Activated CD4-positive, alpha-beta T cell treated with anti-CD3 and anti-CD28 coated beads, Interleukin-2, amount 10 ng/mL, durations not matched to agents 7 days and 5 days (primary cell): ENCODE data around the gene NPIPB2. TPM values are rescaled to one million over a fixed set of nuclear protein-coding genes. Genes with fewer than 3 reads are reported as not detected.
A peak's percentile ranks its signal among the peaks of the same experiment; 100 is the strongest.
"Not testable (repeated sequence)": the region's sequence is repeated elsewhere in the genome, so short reads cannot be mapped to it uniquely, and the experiment has no call there.

Experiments
- CTCF ChIA-PET: fragments of 350-600 bp; sonication (Branson Sonifier 250); formaldehyde crosslinking; loops from one replicate; lab custom pipeline; 2021; ENCODE audit warnings: antibody characterized with exemption; lab: Charles Lee
- POLR2A ChIA-PET: fragments of 350-600 bp; sonication (Branson Sonifier 250); formaldehyde crosslinking; loops from one replicate; lab custom pipeline; 2021; ENCODE audit warnings: antibody characterized with exemption; lab: Charles Lee
- DNase-seq: peaks from one replicate; pipeline ENCODE4 v3.0.0-alpha.2; 2020
- H3K27ac Mint-ChIP-seq: one replicate; pipeline ENCODE4 v1.8.0; 2021; ENCODE audit warnings: mild to moderate bottlenecking, moderate library complexity, mixed read lengths
- H3K27me3 Mint-ChIP-seq: one replicate; pipeline ENCODE4 v1.8.0; 2021; ENCODE audit warnings: mixed read lengths
- H3K36me3 Mint-ChIP-seq: one replicate; pipeline ENCODE4 v1.8.0; 2021; ENCODE audit warnings: low read depth, mixed read lengths
- H3K4me1 Mint-ChIP-seq: one replicate; pipeline ENCODE4 v1.8.0; 2021; ENCODE audit warnings: mixed read lengths
- H3K4me3 Mint-ChIP-seq: one replicate; pipeline ENCODE4 v1.8.0; 2021; ENCODE audit warnings: mild to moderate bottlenecking, moderate library complexity, mixed read lengths
- H3K9me3 Mint-ChIP-seq: one replicate; pipeline ENCODE4 v1.8.0; 2021; ENCODE audit warnings: mixed read lengths
- total RNA-seq, 2 experiments: library from RNA; stranded (reverse); gene quantifications; one replicate each; pipeline ENCODE4 v1.2.3, GENCODE V29; 2021

Gene NPIPB2
- total RNA-seq, 2 experiments from 2014 or later = 7.6 to 11.6 TPM

GRCh38 chr16:11953576-11953975 lies 11.7 kb upstream of the NPIPB2 start:
- DNase-seq, H3K27ac Mint-ChIP-seq, H3K36me3 Mint-ChIP-seq, CTCF ChIA-PET, POLR2A ChIA-PET, H3K9me3 Mint-ChIP-seq, H3K4me1 Mint-ChIP-seq, H3K4me3 Mint-ChIP-seq, H3K27me3 Mint-ChIP-seq: not testable (repeated sequence)

GRCh38 chr16:11950388-11950787 lies 8.5 kb upstream of the NPIPB2 start:
- Mint-ChIP-seq H3K27me3 (no peaks in the 10 kb centered on the region), H3K9me3 (no peaks in the 10 kb centered on the region)

GRCh38 chr16:11949527-11949926 lies 7.7 kb upstream of the NPIPB2 start:
- ChIA-PET POLR2A (interaction anchor here (0.5 kb wide), 1 partner anchor 130 kb away, joined by 3 read pairs; no protein-coding TSS in a partner anchor), CTCF (interaction anchor here (0.9 kb wide), 1 partner anchor 118 kb away, joined by 3 read pairs; no protein-coding TSS in a partner anchor)
- Mint-ChIP-seq H3K9me3 (no peaks in the 10 kb centered on the region), H3K4me3 (no peak overlapping the region), H3K36me3 (no peaks in the 10 kb centered on the region), H3K4me1 (no peaks in the 10 kb centered on the region), H3K27me3 (no peaks in the 10 kb centered on the region), H3K27ac (no peak overlapping the region)
- DNase-seq = peak; percentile 22

More at GRCh38 chr16:11950388-11950787, 8.5 kb upstream of the NPIPB2 start:
- no peak for DNase-seq
- ChIA-PET POLR2A (no interaction called here), CTCF (no interaction called here)
- no peaks in the 10 kb centered on the region for H3K4me1 Mint-ChIP-seq
- H3K4me3 Mint-ChIP-seq = no peak overlapping the region
- H3K36me3 Mint-ChIP-seq = no peaks in the 10 kb centered on the region
- no peak overlapping the region for H3K27ac Mint-ChIP-seq

GRCh38 chr16:11948819-11949218 lies 7.0 kb upstream of the NPIPB2 start:
- Mint-ChIP-seq H3K36me3 (no peaks in the 10 kb centered on the region), H3K9me3 (no peaks in the 10 kb centered on the region), H3K4me3 (no peak overlapping the region), H3K4me1 (no peaks in the 10 kb centered on the region), H3K27ac (no peak overlapping the region), H3K27me3 (no peaks in the 10 kb centered on the region)
- ChIA-PET POLR2A (interaction anchor here (0.5 kb wide), 1 partner anchor 131 kb away, joined by 3 read pairs; no protein-coding TSS in a partner anchor), CTCF (interaction anchor here (0.7 to 0.9 kb wide), 3 partner anchors 20 to 132 kb away, joined by 3 to 4 read pairs (median 3); no protein-coding TSS in a partner anchor)
- no peak for DNase-seq

- no peaks in the 10 kb centered on the region for H3K9me3 Mint-ChIP-seq
- ChIA-PET CTCF (interaction anchor here (1.1 kb wide), 1 partner anchor 41 kb away, joined by 3 read pairs; no protein-coding TSS in a partner anchor), POLR2A (no interaction called here)
Observed at GRCh38 chr16:11946433-11946832, 4.6 kb upstream of the NPIPB2 start.

GRCh38 chr16:11927350-11927749 lies 14.5 kb downstream of the NPIPB2 start:
- DNase-seq, H3K36me3 Mint-ChIP-seq, H3K27me3 Mint-ChIP-seq, H3K9me3 Mint-ChIP-seq, H3K4me3 Mint-ChIP-seq, H3K27ac Mint-ChIP-seq, CTCF ChIA-PET, H3K4me1 Mint-ChIP-seq, POLR2A ChIA-PET: not testable (repeated sequence)

More at GRCh38 chr16:11946433-11946832, 4.6 kb upstream of the NPIPB2 start:
- Mint-ChIP-seq H3K36me3 (no peaks in the 10 kb centered on the region), H3K4me3 (no peak overlapping the region), H3K27me3 (no peaks in the 10 kb centered on the region), H3K27ac (no peak overlapping the region), H3K4me1 (no peaks in the 10 kb centered on the region)
- no peak for DNase-seq

GRCh38 chr16:11924046-11924445 lies 17.8 kb downstream of the NPIPB2 start:
- H3K27me3 Mint-ChIP-seq, POLR2A ChIA-PET: not testable (repeated sequence)

GRCh38 chr16:11916524-11917285 lies 25.1 kb downstream of the NPIPB2 start:
- no peak for DNase-seq
- Mint-ChIP-seq H3K4me3 (peak overlapping the region; percentile 88), H3K4me1 (peaks cover 28% of the 10 kb centered on the region), H3K27me3 (peaks cover 7% of the 10 kb centered on the region), H3K9me3 (no peaks in the 10 kb centered on the region), H3K27ac (peak overlapping the region; percentile 94), H3K36me3 (peaks cover 22% of the 10 kb centered on the region)
- CTCF ChIA-PET = interaction anchor here (1.7 kb wide), 1 partner anchor 119 kb away, joined by 6 read pairs; the partner anchor contains the start of gene ZC3H7A
- POLR2A ChIA-PET = no interaction called here

More at GRCh38 chr16:11924046-11924445, 17.8 kb downstream of the NPIPB2 start:
- H3K4me3 Mint-ChIP-seq, H3K9me3 Mint-ChIP-seq, CTCF ChIA-PET, H3K36me3 Mint-ChIP-seq, H3K27ac Mint-ChIP-seq, H3K4me1 Mint-ChIP-seq, DNase-seq: not testable (repeated sequence)

- Mint-ChIP-seq H3K36me3 (peaks cover 22% of the 10 kb centered on the region), H3K4me3 (peak within 1 kb of the TSS; percentile 88), H3K4me1 (peaks cover 32% of the 10 kb centered on the region), H3K9me3 (no peaks in the 10 kb centered on the region), H3K27ac (peak within 1 kb of the TSS; percentile 97), H3K27me3 (peaks cover 7% of the 10 kb centered on the region)
- peak; percentile 100 for DNase-seq
- ChIA-PET POLR2A (interaction anchor here (0.6 kb wide), 1 partner anchor 642 kb away, joined by 5 read pairs; no protein-coding TSS in a partner anchor), CTCF (interaction anchor here (1.7 kb wide), 1 partner anchor 118 kb away, joined by 6 read pairs; the partner anchor contains the start of gene ZC3H7A)
Observed at GRCh38 chr16:11915644-11916523, 26.0 kb downstream of the NPIPB2 start, which contains the start of gene GSPT1. Gene GSPT1 (minus strand): TSS chr16:11915956. CDS start chr16:11915720, 236 bp downstream.

GRCh38 chr16:11915114-11915643 lies 26.7 kb downstream of the NPIPB2 start:
- peak; percentile 36 for DNase-seq
- peaks cover 27% of the 10 kb centered on the region for H3K36me3 Mint-ChIP-seq
- peaks cover 7% of the 10 kb centered on the region for H3K27me3 Mint-ChIP-seq
- POLR2A ChIA-PET = no interaction called here
- H3K9me3 Mint-ChIP-seq = no peaks in the 10 kb centered on the region
- CTCF ChIA-PET = interaction anchor here (1.7 kb wide), 1 partner anchor 118 kb away, joined by 6 read pairs; the partner anchor contains the start of gene ZC3H7A
- peak overlapping the region; percentile 97 for H3K27ac Mint-ChIP-seq
- peaks cover 39% of the 10 kb centered on the region for H3K4me1 Mint-ChIP-seq
- H3K4me3 Mint-ChIP-seq = peak overlapping the region; percentile 88

GRCh38 chr16:11914210-11915113 lies 27.4 kb downstream of the NPIPB2 start:
- Mint-ChIP-seq H3K27ac (peak overlapping the region; percentile 97), H3K9me3 (no peaks in the 10 kb centered on the region), H3K27me3 (peaks cover 5% of the 10 kb centered on the region), H3K4me1 (peaks cover 44% of the 10 kb centered on the region), H3K36me3 (peaks cover 28% of the 10 kb centered on the region), H3K4me3 (peak overlapping the region; percentile 86)
- ChIA-PET CTCF (interaction anchor here (0.8 kb wide), 1 partner anchor 225 kb away, joined by 3 read pairs; no protein-coding TSS in a partner anchor), POLR2A (interaction anchor here (0.6 kb wide), 1 partner anchor 29 kb away, joined by 5 read pairs; no protein-coding TSS in a partner anchor)
- DNase-seq = peak; percentile 41
